Endothelial cell of umbilical vein (primary cell): ENCODE results near the gene ARMS2.

ENCODE experiments used
- CTCF ChIP-seq, 2 donors: IDR thresholded peaks; 1 replicate in 1 of 2; 2 replicates in 1 of 2; pipeline ENCODE4 v1.5.1; 2011; ENCODE audit warnings: low read length in 2 of 2, mild to moderate bottlenecking in 2 of 2, moderate library complexity in 2 of 2, control low read depth in 1 of 2, inconsistent platforms in 1 of 2, low read depth in 1 of 2; ENCODE audit not compliant: insufficient read depth in 1 of 2; ENCODE audit errors: extremely low read depth in 1 of 2
- MAX ChIP-seq: IDR thresholded peaks from 2 replicates; pipeline ENCODE4 v1.6.1; 2011; ENCODE audit not compliant: insufficient read depth, insufficient read length
- POLR2A ChIP-seq: IDR thresholded peaks from 2 replicates; pipeline ENCODE4 v1.6.1; 2012; ENCODE audit warnings: low read depth, mild to moderate bottlenecking, control low read depth, low read length
- POLR2AphosphoS5 ChIP-seq: IDR thresholded peaks from 2 replicates; pipeline ENCODE4 v1.6.1; 2012; ENCODE audit warnings: low read depth, mild to moderate bottlenecking, control low read depth, low read length, moderate library complexity; ENCODE audit not compliant: insufficient read depth

DNA sequence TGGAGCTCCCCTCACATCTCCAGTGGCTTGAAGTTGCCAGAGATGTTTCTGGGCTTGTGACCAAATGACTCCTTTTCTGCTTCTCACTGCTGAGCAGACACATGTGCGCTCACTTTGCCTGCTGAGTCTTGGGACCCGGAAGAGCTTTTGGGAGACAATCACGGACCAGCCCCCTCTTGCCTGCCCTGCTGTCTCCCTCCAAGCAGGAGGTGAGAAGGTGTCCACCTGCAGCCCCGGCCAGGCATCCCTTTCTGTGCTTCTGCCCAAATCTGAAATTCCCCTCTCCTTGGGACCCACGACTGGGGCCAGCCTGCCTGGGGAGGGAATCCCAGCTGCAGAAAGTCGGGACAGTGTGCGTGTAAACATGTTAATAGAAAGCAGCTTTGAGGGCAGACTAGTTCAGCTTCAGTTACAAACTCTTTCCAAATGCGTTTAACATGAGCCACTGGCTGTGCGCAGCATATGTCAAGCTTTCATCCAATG is 38.6 kb downstream of the ARMS2 start:
- TF ChIP-seq POLR2AphosphoS5 = no peak
- TF ChIP-seq CTCF (IDR thresholded peaks at IDR 0.05; ENCODE audit: extremely low read depth in 1 of 2, insufficient read depth in 1 of 2, low read depth in 1 of 2, low read length in 2 of 2) = no peak
- no peak for TF ChIP-seq POLR2A
- no peak for TF ChIP-seq MAX
